Measurements from ENCODE around the gene TSPO2.

TSPO2 gene

DNA sequence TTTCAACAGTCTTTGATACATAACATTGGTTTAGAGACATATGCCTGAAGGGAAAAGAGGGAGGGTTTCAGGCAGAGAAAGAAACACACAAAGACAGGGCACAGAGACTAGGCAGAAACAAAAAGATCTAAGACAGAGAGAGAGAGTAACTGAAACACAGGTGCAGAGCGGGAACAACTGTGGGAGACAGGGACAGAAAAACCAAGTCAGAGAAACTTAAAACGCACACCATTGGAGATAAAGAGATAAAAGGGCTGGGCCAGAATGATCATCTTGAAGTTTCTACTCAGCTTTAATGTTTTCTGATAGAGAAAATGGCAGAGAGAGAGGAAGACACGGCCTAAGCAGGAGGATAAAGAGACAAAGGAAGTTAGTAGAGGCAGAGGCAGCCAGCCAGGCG, 15.0 kb upstream of the TSPO2 start:
- DNase-seq (ENCODE audit: low read depth in 1 of 2, low spot score in 1 of 2): no peak

- peak; percentile 62 to 63 for DNase-seq (ENCODE audit: low read depth in 1 of 2, low spot score in 1 of 2)
These were observed 14.3 kb upstream of the TSPO2 start for GRCh38 chr6:41027799-41028560.

- no peak for DNase-seq (ENCODE audit: low read depth in 1 of 2, low spot score in 1 of 2)
These were observed 13.5 kb upstream of the TSPO2 start for GRCh38 chr6:41028561-41029412.

DNA sequence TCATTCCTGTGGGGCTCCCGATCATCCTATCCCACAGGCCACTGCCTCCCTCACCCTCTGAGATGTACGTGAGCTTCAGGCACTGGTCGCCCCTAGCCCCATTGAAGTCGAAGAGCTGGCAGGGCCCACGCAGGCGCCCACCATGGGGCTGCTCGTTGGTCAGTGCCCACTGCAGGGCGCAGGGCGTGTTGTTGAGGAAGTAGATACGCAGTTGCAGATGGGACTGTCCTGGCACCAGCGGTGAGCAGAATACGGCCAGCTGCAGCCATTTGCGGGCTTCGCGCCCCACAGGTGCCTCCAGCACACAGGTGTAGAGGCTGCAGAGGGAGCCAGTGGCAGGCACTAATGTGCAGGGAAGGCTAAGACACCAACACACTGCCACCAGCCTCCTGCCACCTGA, 9.4 kb upstream of the TSPO2 start:
- no peak for DNase-seq (ENCODE audit: low read depth in 1 of 2, low spot score in 1 of 2)

- DNase-seq (ENCODE audit: low read depth in 1 of 2, low spot score in 1 of 2): no peak
These were observed 8.5 kb upstream of the TSPO2 start for GRCh38 chr6:41033776-41034175.

- no peak for DNase-seq (ENCODE audit: low read depth in 1 of 2, low spot score in 1 of 2)
These were observed 6.1 kb upstream of the TSPO2 start for GRCh38 chr6:41036186-41036585.

DNA sequence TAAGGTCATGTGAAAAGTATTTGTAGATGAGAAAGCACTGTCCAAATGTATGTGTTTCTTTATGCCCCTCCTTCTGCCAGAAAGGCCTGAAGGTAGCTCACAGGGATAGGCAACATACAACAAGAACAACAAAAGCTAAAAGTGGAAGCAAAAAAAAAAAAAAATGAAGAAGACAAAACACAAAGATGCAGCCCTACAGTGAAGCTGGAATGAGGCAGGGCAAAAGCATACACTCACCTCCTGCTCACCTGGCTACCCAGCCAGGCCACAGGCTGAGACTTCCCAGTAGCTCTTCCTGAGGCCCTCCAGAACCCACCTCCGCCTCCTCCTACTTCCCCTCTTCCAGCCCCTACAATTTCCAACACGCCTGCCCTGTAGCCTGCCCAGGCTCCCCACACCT, 5.7 kb upstream of the TSPO2 start:
- DNase-seq (ENCODE audit: low read depth in 1 of 2, low spot score in 1 of 2): no peak

- DNase-seq (ENCODE audit: low read depth in 1 of 2, low spot score in 1 of 2): no peak
These were observed 5.0 kb upstream of the TSPO2 start for GRCh38 chr6:41037107-41037900.

DNA sequence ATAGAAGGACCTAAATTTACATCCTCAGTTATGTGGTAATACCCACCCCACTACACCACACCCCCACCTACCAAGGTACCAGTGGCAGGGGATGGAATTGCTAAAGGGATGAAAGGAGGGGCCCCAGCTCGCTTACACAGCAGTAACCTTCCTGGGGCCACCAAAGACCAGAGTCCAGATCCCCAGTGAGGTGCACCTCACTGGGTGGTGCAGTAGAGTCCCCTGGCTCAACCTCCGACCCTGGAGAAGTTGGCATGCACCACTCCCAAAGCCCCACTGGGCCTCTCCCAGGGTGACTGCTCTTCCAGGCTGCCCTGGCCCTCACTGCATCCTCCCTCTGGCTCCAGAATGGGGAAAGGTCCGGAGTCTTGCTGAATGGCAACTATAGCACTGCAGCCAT, 4.1 kb upstream of the TSPO2 start:
- DNase-seq (ENCODE audit: low read depth in 1 of 2, low spot score in 1 of 2): no peak

- peak in 1 of 2 donors; percentile 43 for DNase-seq (ENCODE audit: low read depth in 1 of 2, low spot score in 1 of 2)
These were observed 2.9 kb upstream of the TSPO2 start, which contains the start of gene UNC5CL for GRCh38 chr6:41039060-41039998. Gene UNC5CL (minus strand): TSS chr6:41039221. CDS start chr6:41035074, 4,147 bp downstream.

GRCh38 chr6:41040101-41040939, 1.9 kb upstream of the TSPO2 start:
- DNase-seq (ENCODE audit: low read depth in 1 of 2, low spot score in 1 of 2): no peak

- no peak for DNase-seq (ENCODE audit: low read depth in 1 of 2, low spot score in 1 of 2)
These were observed 1.2 kb upstream of the TSPO2 start for GRCh38 chr6:41040940-41041536.

GRCh38 chr6:41043151-41043550, 884 bp downstream of the TSPO2 start:
- DNase-seq (ENCODE audit: low read depth in 1 of 2, low spot score in 1 of 2): no peak

- DNase-seq (ENCODE audit: low read depth in 1 of 2, low spot score in 1 of 2): no peak
These were observed 3.4 kb downstream of the TSPO2 start for GRCh38 chr6:41045664-41046063.

GRCh38 chr6:41046084-41046483, 3.8 kb downstream of the TSPO2 start:
- DNase-seq (ENCODE audit: low read depth in 1 of 2, low spot score in 1 of 2): no peak

GRCh38 chr6:41047306-41047705, 5.0 kb downstream of the TSPO2 start:
- DNase-seq (ENCODE audit: low read depth in 1 of 2, low spot score in 1 of 2): no peak

GRCh38 chr6:41047745-41048732, 5.8 kb downstream of the TSPO2 start:
- DNase-seq (ENCODE audit: low read depth in 1 of 2, low spot score in 1 of 2): no peak

GRCh38 chr6:41049521-41049920, 7.3 kb downstream of the TSPO2 start:
- DNase-seq (ENCODE audit: low read depth in 1 of 2, low spot score in 1 of 2): no peak
